K562 (cell line): ENCODE results near the gene SNAPC2. TPM values are rescaled to one million over a fixed set of nuclear protein-coding genes. Genes with fewer than 3 reads are reported as not detected.
A peak's percentile ranks its signal among the peaks of the same experiment; 100 is the strongest.

Experiments
- HDAC3 ChIP-seq: fragments of 450-650 bp; IDR thresholded peaks from 2 replicates; pipeline ENCODE4 v1.6.1; 2018; ENCODE audit warnings: borderline replicate concordance, mild to moderate bottlenecking, moderate library complexity; ENCODE audit not compliant: partially characterized antibody
- HIVEP1 ChIP-seq: fragments of 250-450 bp; sonication (Bioruptor Pico); IDR thresholded peaks from 2 replicates; pipeline ENCODE4 v1.4.0; 2020; ENCODE audit warnings: mild to moderate bottlenecking
- JUND ChIP-seq, 2 experiments: IDR thresholded peaks; 2 replicates in 1 of 2; 3 replicates in 1 of 2; pipeline ENCODE4 v1.6.1; 2011; ENCODE audit warnings: borderline replicate concordance in 2 of 2, low read depth in 2 of 2, low read length in 2 of 2, improper control_type of control experiment in 1 of 2, missing biosample characterization in 1 of 2, missing genetic modification characterization in 1 of 2, missing genetic modification reagents in 1 of 2
- KLF13 ChIP-seq: fragments of 450-650 bp; IDR thresholded peaks from 2 replicates; pipeline ENCODE4 v1.6.1; 2016; ENCODE audit warnings: missing genetic modification characterization, low read depth, mild to moderate bottlenecking, missing compliant biosample characterization, moderate library complexity, borderline replicate concordance
- POLR2G ChIP-seq: fragments of 200-400 bp; formaldehyde crosslinking; IDR thresholded peaks from 2 replicates; pipeline ENCODE4 v1.6.1; 2017; ENCODE audit warnings: low read depth, mild to moderate bottlenecking, antibody characterized with exemption, low read length, moderate library complexity
- SMARCB1 ChIP-seq: IDR thresholded peaks from 2 replicates; pipeline ENCODE4 v1.6.1; 2011; ENCODE audit warnings: improper control_type of control experiment, low read depth; ENCODE audit not compliant: insufficient read length
- ZBTB7A ChIP-seq: IDR thresholded peaks from 2 replicates; pipeline ENCODE4 v1.6.1; 2011; ENCODE audit warnings: low read depth, mild to moderate bottlenecking, low read length, moderate library complexity, borderline replicate concordance; ENCODE audit not compliant: control insufficient read depth
- polyA plus RNA-seq, 8 experiments: library from polyadenylated mRNA; depleted of rRNA in 4 of 8; stranded (reverse) in 5 of 8; unstranded in 3 of 8; fragments of >200 nt; fragmentation: Nextera tagmentation in 2 of 8; fragmentation: Illumina TruSeq in 1 of 8; extraction: Ambion mirVana in 2 of 8; extraction: Trizol in 1 of 8; gene quantifications; 2 replicates each; pipeline versions ENCODE4 v1.2.1 to v1.2.3, GENCODE V29; 2011 to 2014; ENCODE audit warnings: inconsistent platforms in 1 of 8, missing spikeins in 1 of 8
- total RNA-seq, 7 experiments: library from RNA; depleted of rRNA in 6 of 7; stranded (reverse); fragments of >200 nt in 6 of 7; fragmentation: Illumina TruSeq in 2 of 7; extraction: Trizol in 2 of 7; gene quantifications; 2 replicates each; pipeline versions ENCODE4 v1.2.1 to v1.2.3, GENCODE V29; 2011 to 2021; ENCODE audit warnings: low replicate concordance in 1 of 7
- TF ChIP-seq, protein P1 (sequence below): fragments of 450-650 bp; IDR thresholded peaks from 2 replicates; pipeline ENCODE4 v1.6.1; 2016
- TF ChIP-seq, protein P2 (sequence below): sonication (generic); formaldehyde crosslinking; IDR thresholded peaks from 2 replicates; pipeline ENCODE4 v1.8.1; 2022; ENCODE audit warnings: missing genetic modification reagents
- TF ChIP-seq, protein P3 (sequence below): fragments of 250-450 bp; sonication (Bioruptor Pico); IDR thresholded peaks from 2 replicates; pipeline ENCODE4 v1.8.0; 2022; ENCODE audit warnings: moderate library complexity, mild to moderate bottlenecking, inconsistent platforms
- TF ChIP-seq, protein P4 (sequence below): sonication (generic); formaldehyde crosslinking; IDR thresholded peaks from 2 replicates; pipeline ENCODE4 v1.8.0; 2023; ENCODE audit warnings: mild to moderate bottlenecking, missing genetic modification reagents
- TF ChIP-seq, protein P5 (sequence below): fragments of 250-450 bp; sonication (Bioruptor Pico); IDR thresholded peaks from 2 replicates; pipeline ENCODE4 v1.5.0; 2021; ENCODE audit warnings: mild to moderate bottlenecking, moderate library complexity
- TF ChIP-seq, protein P6 (sequence below): IDR thresholded peaks from 3 replicates; pipeline ENCODE4 v1.6.1; 2011; ENCODE audit warnings: borderline replicate concordance, mild to moderate bottlenecking; ENCODE audit not compliant: insufficient read length, insufficient read depth

SNAPC2 gene
- total and polyA plus RNA-seq, 9 of the 15 experiments (the other 6 are each of a cell fraction or from before 2014, with no cell fraction given) = 0.59 to 45.1 (median 15.3) TPM

DNA sequence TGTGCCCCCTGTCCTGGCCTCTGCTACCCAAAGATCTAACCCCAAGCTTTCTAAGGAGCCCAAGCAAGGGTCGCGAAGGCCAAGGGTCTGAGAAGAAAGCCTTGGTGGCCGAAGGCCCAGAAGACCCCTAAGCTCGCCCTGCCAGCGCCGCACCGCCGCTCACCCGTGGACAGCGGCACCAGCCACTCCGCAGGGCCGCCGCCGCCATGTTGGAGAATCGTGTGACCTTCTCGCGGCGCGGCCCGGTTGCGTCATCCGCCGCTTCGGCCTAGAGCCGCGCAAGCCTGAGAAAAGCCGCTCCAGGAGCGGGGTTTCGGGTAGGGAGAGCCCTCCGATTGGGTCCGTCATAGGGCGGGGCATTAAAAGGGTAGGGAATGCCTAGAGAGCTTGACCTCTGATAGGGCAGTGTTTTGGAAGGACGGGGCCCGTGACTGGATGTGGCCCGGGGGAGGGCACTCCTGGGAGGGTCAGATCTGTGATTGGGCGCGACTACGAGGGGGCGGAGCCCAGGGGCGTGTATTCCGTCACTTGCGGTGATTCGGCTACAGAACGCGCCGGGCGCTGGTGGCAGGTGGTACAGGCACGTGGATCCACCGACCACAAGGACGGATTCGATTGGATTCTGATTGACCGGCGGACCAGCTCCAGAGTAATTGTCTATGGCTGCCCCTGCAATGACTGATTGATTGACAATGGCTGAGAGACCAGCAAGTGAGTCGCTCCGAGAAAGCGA lies 23.5 kb downstream of the SNAPC2 start, which contains the start of gene TIMM44 (continued):
- TF ChIP-seq, protein P1, sequence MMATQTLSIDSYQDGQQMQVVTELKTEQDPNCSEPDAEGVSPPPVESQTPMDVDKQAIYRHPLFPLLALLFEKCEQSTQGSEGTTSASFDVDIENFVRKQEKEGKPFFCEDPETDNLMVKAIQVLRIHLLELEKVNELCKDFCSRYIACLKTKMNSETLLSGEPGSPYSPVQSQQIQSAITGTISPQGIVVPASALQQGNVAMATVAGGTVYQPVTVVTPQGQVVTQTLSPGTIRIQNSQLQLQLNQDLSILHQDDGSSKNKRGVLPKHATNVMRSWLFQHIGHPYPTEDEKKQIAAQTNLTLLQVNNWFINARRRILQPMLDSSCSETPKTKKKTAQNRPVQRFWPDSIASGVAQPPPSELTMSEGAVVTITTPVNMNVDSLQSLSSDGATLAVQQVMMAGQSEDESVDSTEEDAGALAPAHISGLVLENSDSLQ = peak; percentile 97
- TF ChIP-seq SMARCB1 (no peak), HIVEP1 (CRISPR knock-in tag) (0 out of 2 replicates have a peak, but pooled peaks have one; percentile 40), KLF13 (tag) (peak; percentile 70), JUND (IDR thresholded peaks at IDR 0.05; ENCODE audit: borderline replicate concordance, low read depth, low read length) (peak; percentile 94), JUND (tag; IDR thresholded peaks at IDR 0.05; ENCODE audit: borderline replicate concordance, low read depth, low read length) (peak; percentile 37; the same call in 1 of the 3 replicates), POLR2G (peak; percentile 99), ZBTB7A (no peak), HDAC3 (no peak)
- TF ChIP-seq, protein P2, sequence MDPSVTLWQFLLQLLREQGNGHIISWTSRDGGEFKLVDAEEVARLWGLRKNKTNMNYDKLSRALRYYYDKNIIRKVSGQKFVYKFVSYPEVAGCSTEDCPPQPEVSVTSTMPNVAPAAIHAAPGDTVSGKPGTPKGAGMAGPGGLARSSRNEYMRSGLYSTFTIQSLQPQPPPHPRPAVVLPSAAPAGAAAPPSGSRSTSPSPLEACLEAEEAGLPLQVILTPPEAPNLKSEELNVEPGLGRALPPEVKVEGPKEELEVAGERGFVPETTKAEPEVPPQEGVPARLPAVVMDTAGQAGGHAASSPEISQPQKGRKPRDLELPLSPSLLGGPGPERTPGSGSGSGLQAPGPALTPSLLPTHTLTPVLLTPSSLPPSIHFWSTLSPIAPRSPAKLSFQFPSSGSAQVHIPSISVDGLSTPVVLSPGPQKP (CRISPR knock-in tag) = no peak
- TF ChIP-seq, protein P3, sequence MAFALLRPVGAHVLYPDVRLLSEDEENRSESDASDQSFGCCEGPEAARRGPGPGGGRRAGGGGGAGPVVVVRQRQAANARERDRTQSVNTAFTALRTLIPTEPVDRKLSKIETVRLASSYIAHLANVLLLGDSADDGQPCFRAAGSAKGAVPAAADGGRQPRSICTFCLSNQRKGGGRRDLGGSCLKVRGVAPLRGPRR = no peak
- TF ChIP-seq, protein P4, sequence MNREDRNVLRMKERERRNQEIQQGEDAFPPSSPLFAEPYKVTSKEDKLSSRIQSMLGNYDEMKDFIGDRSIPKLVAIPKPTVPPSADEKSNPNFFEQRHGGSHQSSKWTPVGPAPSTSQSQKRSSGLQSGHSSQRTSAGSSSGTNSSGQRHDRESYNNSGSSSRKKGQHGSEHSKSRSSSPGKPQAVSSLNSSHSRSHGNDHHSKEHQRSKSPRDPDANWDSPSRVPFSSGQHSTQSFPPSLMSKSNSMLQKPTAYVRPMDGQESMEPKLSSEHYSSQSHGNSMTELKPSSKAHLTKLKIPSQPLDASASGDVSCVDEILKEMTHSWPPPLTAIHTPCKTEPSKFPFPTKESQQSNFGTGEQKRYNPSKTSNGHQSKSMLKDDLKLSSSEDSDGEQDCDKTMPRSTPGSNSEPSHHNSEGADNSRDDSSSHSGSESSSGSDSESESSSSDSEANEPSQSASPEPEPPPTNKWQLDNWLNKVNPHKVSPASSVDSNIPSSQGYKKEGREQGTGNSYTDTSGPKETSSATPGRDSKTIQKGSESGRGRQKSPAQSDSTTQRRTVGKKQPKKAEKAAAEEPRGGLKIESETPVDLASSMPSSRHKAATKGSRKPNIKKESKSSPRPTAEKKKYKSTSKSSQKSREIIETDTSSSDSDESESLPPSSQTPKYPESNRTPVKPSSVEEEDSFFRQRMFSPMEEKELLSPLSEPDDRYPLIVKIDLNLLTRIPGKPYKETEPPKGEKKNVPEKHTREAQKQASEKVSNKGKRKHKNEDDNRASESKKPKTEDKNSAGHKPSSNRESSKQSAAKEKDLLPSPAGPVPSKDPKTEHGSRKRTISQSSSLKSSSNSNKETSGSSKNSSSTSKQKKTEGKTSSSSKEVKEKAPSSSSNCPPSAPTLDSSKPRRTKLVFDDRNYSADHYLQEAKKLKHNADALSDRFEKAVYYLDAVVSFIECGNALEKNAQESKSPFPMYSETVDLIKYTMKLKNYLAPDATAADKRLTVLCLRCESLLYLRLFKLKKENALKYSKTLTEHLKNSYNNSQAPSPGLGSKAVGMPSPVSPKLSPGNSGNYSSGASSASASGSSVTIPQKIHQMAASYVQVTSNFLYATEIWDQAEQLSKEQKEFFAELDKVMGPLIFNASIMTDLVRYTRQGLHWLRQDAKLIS (CRISPR knock-in tag) = peak; percentile 65; the same call in 1 of the 2 replicates
- TF ChIP-seq, protein P5, sequence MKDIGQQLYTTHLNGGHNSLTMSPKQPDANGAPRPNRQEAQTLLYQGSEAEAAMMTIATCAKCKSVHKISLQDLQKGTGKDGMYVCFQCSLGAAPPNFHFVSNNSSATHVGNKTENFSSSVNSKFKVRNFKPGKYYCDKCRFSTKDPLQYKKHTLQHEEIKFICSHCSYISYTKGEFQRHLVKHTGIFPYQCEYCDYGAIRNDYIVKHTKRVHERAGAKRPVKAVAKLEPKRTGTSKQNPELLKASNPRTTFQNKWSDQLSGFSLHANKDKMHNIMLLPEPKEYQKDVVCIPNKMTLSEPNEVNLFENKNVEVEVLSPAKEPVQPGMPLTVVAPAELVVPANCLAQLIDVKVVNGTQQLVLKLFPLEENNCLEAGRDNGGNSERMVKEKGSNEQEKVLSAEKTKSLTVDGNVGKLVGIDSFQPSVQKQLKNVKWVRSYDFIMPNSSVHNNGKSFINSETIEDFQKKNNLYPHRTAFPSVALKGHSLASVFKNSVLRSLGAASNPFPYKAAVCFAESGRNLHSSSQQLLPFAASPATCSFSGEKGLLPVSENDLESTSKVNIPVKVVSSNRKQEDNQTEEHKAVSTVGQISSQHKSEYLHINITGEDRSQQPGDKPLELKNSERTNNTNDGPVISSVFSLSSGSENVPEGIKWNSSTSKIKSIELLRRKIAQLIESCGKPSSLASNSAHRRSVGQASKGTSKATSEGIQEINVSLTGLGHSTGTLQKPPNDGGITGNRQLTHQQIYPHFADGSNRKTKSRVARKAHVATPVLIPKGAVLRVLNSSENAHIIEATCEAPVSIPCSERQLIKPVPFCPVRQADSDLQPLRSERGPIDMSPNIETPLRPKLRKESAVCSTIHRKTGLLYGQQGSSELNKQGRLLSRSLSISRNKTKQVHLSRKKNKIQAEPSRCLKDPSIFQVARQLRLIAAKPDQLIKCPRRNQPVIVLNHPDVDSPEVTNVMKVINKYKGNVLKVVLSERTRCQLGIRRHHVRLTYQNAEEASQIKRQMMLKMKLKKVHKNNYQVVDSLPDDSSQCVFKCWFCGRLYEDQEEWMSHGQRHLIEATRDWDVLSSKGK (CRISPR knock-in tag) = no peak
- TF ChIP-seq, protein P6, sequence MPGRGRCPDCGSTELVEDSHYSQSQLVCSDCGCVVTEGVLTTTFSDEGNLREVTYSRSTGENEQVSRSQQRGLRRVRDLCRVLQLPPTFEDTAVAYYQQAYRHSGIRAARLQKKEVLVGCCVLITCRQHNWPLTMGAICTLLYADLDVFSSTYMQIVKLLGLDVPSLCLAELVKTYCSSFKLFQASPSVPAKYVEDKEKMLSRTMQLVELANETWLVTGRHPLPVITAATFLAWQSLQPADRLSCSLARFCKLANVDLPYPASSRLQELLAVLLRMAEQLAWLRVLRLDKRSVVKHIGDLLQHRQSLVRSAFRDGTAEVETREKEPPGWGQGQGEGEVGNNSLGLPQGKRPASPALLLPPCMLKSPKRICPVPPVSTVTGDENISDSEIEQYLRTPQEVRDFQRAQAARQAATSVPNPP = no peak
